A673 (cell line): ENCODE data around the gene DNM2. TPM values are rescaled to one million over a fixed set of nuclear protein-coding genes. Genes with fewer than 3 reads are reported as not detected.
A peak's percentile ranks its signal among the peaks of the same experiment; 100 is the strongest.

Experiments
- BruUV-seq: library from RNA; stranded (reverse); fragments of 400-500 nt; replicated peaks from 2 replicates; lab custom pipeline; 2021; lab: Mats Ljungman, UMichigan
- CTCF ChIA-PET: fragments of 300-600 bp; sonication (Branson Sonifier 250); formaldehyde crosslinking; loops from one replicate; lab custom pipeline; 2022; ENCODE audit warnings: antibody characterized with exemption; lab: Charles Lee
- POLR2A ChIA-PET: fragments of 300-600 bp; sonication (Branson Sonifier 250); formaldehyde crosslinking; loops from one replicate; lab custom pipeline; 2022; ENCODE audit warnings: antibody characterized with exemption; ENCODE audit not compliant: low non-redundant PET; lab: Charles Lee
- DNase-seq: peaks from one replicate; pipeline ENCODE4 v3.0.0-alpha.2; 2015; ENCODE audit warnings: low spot score
- H3K27ac ChIP-seq: fragments of 200-600 bp; sonication (generic); 2 replicates; pipeline ENCODE4 v1.5.1; 2016; ENCODE audit warnings: mixed run types, low read depth, mild to moderate bottlenecking, mixed read lengths, antibody characterized with exemption, low read length; ENCODE audit not compliant: poor library complexity, severe bottlenecking
- H3K27me3 ChIP-seq: fragments of 200-600 bp; sonication (generic); replicated peaks from 2 replicates; pipeline ENCODE4 v1.6.1; 2017; ENCODE audit warnings: mixed run types, low read depth, mild to moderate bottlenecking, mixed read lengths, antibody characterized with exemption, low read length; ENCODE audit not compliant: insufficient read depth, poor library complexity
- H3K36me3 ChIP-seq: fragments of 200-600 bp; sonication (generic); 2 replicates; pipeline ENCODE4 v1.6.1; 2016; ENCODE audit warnings: mixed run types, mild to moderate bottlenecking, mixed read lengths, antibody characterized with exemption, low read length; ENCODE audit not compliant: insufficient read depth, poor library complexity, severe bottlenecking
- H3K4me1 ChIP-seq: fragments of 200-600 bp; sonication (generic); 2 replicates; pipeline ENCODE4 v1.6.1; 2017; ENCODE audit warnings: mixed run types, mild to moderate bottlenecking, mixed read lengths, antibody characterized with exemption, low read length; ENCODE audit not compliant: insufficient read depth, poor library complexity, severe bottlenecking
- H3K4me3 ChIP-seq: fragments of 200-600 bp; sonication (generic); 2 replicates; pipeline ENCODE4 v1.5.1; 2016; ENCODE audit warnings: low read depth, mixed run types, mild to moderate bottlenecking, mixed read lengths, low read length; ENCODE audit not compliant: poor library complexity, severe bottlenecking
- H3K9me3 ChIP-seq: fragments of 200-600 bp; sonication (generic); 2 replicates; pipeline ENCODE4 v1.6.1; 2016; ENCODE audit warnings: mixed run types, low read depth, mild to moderate bottlenecking, mixed read lengths, antibody characterized with exemption, low read length; ENCODE audit not compliant: poor library complexity, severe bottlenecking
- EZH2 ChIP-seq: fragments of 200-600 bp; sonication (generic); IDR thresholded peaks from 2 replicates; pipeline ENCODE4 v1.6.1; 2017; ENCODE audit warnings: borderline replicate concordance, low read depth, mild to moderate bottlenecking, mixed read lengths, antibody characterized with exemption, low read length; ENCODE audit not compliant: poor library complexity, severe bottlenecking
- intact Hi-C: fragments of 100-400 bp; cut with micrococcal nuclease; formaldehyde crosslinking; loops from one replicate; pipeline ENCODE4 v1.10.0; 2022; ENCODE audit not compliant: unreplicated experiment
- total RNA-seq: library from RNA; stranded (reverse); gene quantifications from 2 replicates; pipeline ENCODE4 v1.2.3, GENCODE V29; 2021
- TF ChIP-seq, protein P1 (sequence below): fragments of 300-800, 200-600 bp; sonication (generic); conservative IDR thresholded peaks from 2 replicates; pipeline ENCODE4 v1.5.1; 2017; ENCODE audit warnings: low read depth, mild to moderate bottlenecking, antibody characterized with exemption, low read length, moderate library complexity, mixed read lengths

The DNM2 gene
- total RNA-seq, 1 experiment from 2014 or later = 143 TPM

DNA sequence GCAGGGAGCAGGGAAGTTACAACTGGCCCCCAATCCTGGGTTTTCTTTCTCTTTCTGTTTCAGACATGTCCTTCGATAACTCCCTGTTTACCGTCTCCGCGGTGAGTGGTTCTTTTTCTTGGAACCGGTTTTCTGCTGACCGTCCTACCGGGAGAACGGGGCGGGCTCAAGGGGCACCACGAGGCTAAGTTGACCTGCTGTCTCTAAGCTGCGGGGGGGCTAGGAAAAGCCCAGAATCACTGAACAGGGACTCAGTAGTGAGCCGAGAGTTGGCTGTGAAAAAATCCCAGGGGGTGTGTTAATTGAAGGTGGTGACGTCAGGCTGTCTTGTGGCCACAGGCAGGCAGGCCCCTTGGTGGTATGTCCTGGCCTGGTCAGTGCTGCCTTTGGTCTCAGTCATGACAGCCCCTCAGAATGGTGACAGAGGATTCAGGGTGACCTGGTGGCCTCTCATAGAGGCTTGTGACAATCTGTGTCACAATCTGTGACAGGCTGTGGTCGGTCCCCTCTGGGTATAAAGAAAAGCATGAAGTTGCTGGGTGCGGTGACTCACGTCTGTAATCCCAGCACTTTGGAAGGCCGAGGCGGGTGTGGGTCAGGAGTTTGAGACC lies 145.3 kb downstream of the DNM2 start:
- DNase-seq = no peak
- peaks cover 8% of the 10 kb centered on the region for H3K4me1 ChIP-seq
- intact Hi-C loops = loop anchor here (10.0 kb wide), 1 partner anchor 278 kb away; the partner anchor contains the start of gene AP1M2
- no peak overlapping the region for H3K27ac ChIP-seq
- no peak overlapping the region for H3K4me3 ChIP-seq
- POLR2A ChIA-PET = no interaction called here
- BruUV-seq = no TSS peak
- H3K36me3 ChIP-seq = no peaks in the 10 kb centered on the region
- CTCF ChIA-PET = interaction anchor here (1.2 kb wide), 1 partner anchor 282 kb away, joined by 3 read pairs; no protein-coding TSS in a partner anchor
- no peaks in the 10 kb centered on the region for H3K9me3 ChIP-seq
- H3K27me3 ChIP-seq = no peaks in the 10 kb centered on the region
- TF ChIP-seq, protein P1, sequence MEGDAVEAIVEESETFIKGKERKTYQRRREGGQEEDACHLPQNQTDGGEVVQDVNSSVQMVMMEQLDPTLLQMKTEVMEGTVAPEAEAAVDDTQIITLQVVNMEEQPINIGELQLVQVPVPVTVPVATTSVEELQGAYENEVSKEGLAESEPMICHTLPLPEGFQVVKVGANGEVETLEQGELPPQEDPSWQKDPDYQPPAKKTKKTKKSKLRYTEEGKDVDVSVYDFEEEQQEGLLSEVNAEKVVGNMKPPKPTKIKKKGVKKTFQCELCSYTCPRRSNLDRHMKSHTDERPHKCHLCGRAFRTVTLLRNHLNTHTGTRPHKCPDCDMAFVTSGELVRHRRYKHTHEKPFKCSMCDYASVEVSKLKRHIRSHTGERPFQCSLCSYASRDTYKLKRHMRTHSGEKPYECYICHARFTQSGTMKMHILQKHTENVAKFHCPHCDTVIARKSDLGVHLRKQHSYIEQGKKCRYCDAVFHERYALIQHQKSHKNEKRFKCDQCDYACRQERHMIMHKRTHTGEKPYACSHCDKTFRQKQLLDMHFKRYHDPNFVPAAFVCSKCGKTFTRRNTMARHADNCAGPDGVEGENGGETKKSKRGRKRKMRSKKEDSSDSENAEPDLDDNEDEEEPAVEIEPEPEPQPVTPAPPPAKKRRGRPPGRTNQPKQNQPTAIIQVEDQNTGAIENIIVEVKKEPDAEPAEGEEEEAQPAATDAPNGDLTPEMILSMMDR = no peak
- TF ChIP-seq EZH2 = no peak

DNA sequence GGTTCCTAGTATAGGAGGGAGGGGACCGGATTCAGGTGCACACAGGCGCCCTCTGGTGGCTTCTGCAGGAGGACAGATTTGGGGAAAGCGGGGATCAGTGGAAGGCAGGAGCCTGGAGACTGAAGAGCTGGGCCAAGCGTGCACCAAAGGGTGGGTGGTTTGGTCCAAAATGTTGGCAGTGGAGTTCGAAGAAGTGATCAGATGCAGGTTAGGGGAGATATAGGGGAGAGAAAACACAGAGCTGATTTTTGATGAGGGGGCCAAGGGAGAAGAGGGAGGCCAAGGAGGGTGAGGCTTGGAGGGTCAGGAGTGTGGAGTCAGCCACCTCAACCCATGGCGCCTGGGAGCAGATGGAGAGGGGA lies 146.6 kb downstream of the DNM2 start:
- Histone ChIP-seq H3K4me1 (peaks cover 8% of the 10 kb centered on the region), H3K27me3 (no peaks in the 10 kb centered on the region), H3K27ac (no peak overlapping the region), H3K36me3 (no peaks in the 10 kb centered on the region), H3K4me3 (no peak overlapping the region), H3K9me3 (no peaks in the 10 kb centered on the region)
- POLR2A ChIA-PET = no interaction called here
- DNase-seq = peak; percentile 85
- intact Hi-C loops = loop anchor here (1.0 to 10.0 kb wide), 2 partner anchors 147 to 280 kb away; partner anchors contain the start of gene AP1M2
- TF ChIP-seq, protein P1 = peak; percentile 97
- no peak for TF ChIP-seq EZH2
- CTCF ChIA-PET = interaction anchor here (0.5 to 3.0 kb wide), 12 partner anchors 10 to 278 kb away, joined by 3 to 46 read pairs (median 4); partner anchors contain the start of genes DNM2, QTRT1 and TMED1
- no TSS peak for BruUV-seq

DNA sequence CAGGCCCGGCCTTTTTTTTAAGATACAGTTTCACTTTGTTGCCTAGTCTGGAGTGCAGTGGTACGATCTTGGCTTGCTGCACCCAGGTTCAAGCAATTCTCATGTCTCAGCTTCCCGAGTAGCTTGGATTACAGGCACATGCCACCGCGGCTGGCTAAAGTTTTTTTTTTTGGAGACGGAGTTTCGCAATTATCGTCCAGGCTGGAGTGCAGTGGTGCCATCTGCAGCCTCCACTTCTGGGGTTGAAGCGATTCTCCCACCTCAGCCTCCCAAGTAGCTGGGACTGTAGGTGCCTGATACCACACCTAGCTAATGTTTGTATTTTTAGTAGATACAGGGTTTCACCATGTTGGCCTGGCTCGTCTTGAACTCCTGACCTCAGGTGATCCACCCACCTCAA lies 148.6 kb downstream of the DNM2 start:
- Histone ChIP-seq H3K36me3 (no peaks in the 10 kb centered on the region), H3K27me3 (no peaks in the 10 kb centered on the region), H3K27ac (no peak overlapping the region), H3K9me3 (no peaks in the 10 kb centered on the region), H3K4me3 (no peak overlapping the region), H3K4me1 (peaks cover 13% of the 10 kb centered on the region)
- no TSS peak for BruUV-seq
- CTCF ChIA-PET = interaction anchor here (2.0 to 3.0 kb wide), 2 partner anchors 31 to 148 kb away, joined by 7 to 46 read pairs; partner anchors contain the start of genes DNM2 and TMED1
- TF ChIP-seq EZH2 = no peak
- TF ChIP-seq, protein P1 = no peak
- no peak for DNase-seq
- intact Hi-C loops = loop anchor here (10.0 kb wide), 1 partner anchor 282 kb away; the partner anchor contains the start of gene AP1M2
- POLR2A ChIA-PET = no interaction called here
